Keratinocyte (primary cell): ENCODE data around the gene OR1N2.

Experiments used
- EZH2 ChIP-seq: IDR thresholded peaks from one replicate; pipeline ENCODE4 v1.6.1; 2012; ENCODE audit warnings: inconsistent platforms, mild to moderate bottlenecking, low read length, moderate library complexity
- TF ChIP-seq, protein P1 (sequence below), 3 experiments: IDR thresholded peaks in 1 of 3; conservative IDR thresholded peaks in 1 of 3; optimal IDR thresholded peaks in 1 of 3; 2 replicates in 2 of 3; 3 replicates in 1 of 3; pipeline versions ENCODE3 to v1.5.1; 2011; ENCODE audit warnings: low read length in 3 of 3, mild to moderate bottlenecking in 3 of 3, moderate library complexity in 2 of 3, control low read depth in 1 of 3, inconsistent platforms in 1 of 3; ENCODE audit not compliant: insufficient read depth in 2 of 3; ENCODE audit errors: extremely low read depth in 1 of 3

DNA sequence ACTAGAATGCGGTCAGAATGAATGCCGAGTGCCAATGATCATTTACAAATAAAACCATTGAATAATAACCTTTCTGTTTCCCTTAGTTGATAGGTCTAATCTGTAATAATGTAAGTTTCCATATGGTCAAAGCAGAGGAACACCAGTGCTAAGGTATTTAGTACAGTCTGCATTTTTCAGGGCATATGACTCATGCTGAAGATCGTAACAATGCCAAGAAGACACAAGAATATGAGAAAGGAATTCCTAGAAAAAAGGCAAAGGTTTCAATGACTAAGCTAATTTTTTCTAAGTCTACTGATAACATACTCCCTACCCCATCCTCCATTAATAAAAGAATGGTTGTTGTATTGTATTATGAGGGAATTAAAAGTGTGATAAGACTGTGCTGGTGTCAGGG, 27.4 kb downstream of the OR1N2 start:
- TF ChIP-seq, protein P1, sequence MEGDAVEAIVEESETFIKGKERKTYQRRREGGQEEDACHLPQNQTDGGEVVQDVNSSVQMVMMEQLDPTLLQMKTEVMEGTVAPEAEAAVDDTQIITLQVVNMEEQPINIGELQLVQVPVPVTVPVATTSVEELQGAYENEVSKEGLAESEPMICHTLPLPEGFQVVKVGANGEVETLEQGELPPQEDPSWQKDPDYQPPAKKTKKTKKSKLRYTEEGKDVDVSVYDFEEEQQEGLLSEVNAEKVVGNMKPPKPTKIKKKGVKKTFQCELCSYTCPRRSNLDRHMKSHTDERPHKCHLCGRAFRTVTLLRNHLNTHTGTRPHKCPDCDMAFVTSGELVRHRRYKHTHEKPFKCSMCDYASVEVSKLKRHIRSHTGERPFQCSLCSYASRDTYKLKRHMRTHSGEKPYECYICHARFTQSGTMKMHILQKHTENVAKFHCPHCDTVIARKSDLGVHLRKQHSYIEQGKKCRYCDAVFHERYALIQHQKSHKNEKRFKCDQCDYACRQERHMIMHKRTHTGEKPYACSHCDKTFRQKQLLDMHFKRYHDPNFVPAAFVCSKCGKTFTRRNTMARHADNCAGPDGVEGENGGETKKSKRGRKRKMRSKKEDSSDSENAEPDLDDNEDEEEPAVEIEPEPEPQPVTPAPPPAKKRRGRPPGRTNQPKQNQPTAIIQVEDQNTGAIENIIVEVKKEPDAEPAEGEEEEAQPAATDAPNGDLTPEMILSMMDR (optimal IDR thresholded peaks at IDR 0.05 in 1 of 3, IDR thresholded peaks at IDR 0.05 in 1 of 3, conservative IDR thresholded peaks at IDR 0.05 in 1 of 3; ENCODE audit: extremely low read depth in 1 of 3, insufficient read depth in 2 of 3, low read length in 3 of 3) = no peak
- TF ChIP-seq EZH2 = no peak
